Thyroid gland (tissue), 4 donors: Measurements from ENCODE around the gene HLA-DQB2. TPM values are rescaled to one million over a fixed set of nuclear protein-coding genes. Genes with fewer than 3 reads are reported as not detected.
"Not testable (repeated sequence)": the region's sequence is repeated elsewhere in the genome, so short reads cannot be mapped to it uniquely, and the experiment has no call there.

Experiments used
- DNase-seq, 2 donors: peaks; one replicate each; pipeline ENCODE4 v3.0.0-alpha.2; 2019
- H3K27ac ChIP-seq, 3 donors: fragments of 200-600 bp; sonication (generic); 1 replicate in 2 of 3; 2 replicates in 1 of 3; pipeline ENCODE4 v1.5.1; 2016 to 2019; ENCODE audit warnings: mild to moderate bottlenecking in 1 of 3, moderate library complexity in 1 of 3
- H3K27me3 ChIP-seq: fragments of 200-600 bp; sonication (generic); one replicate; pipeline ENCODE4 v1.5.1; 2019
- H3K36me3 ChIP-seq, 2 donors: fragments of 200-600 bp; sonication (generic); one replicate each; pipeline ENCODE4 v1.5.1; 2016 to 2019
- H3K4me1 ChIP-seq, 2 donors: fragments of 200-600 bp; sonication (generic); one replicate each; pipeline ENCODE4 v1.5.1; 2017 to 2019
- H3K4me3 ChIP-seq, 3 donors: fragments of 200-600 bp; sonication (generic); replicated peaks in 1 of 3; 1 replicate in 2 of 3; 2 replicates in 1 of 3; pipeline ENCODE4 v1.5.1; 2016; ENCODE audit warnings: mild to moderate bottlenecking in 1 of 3
- H3K9me3 ChIP-seq: fragments of 200-600 bp; sonication (generic); one replicate; pipeline ENCODE4 v1.5.1; 2017
- POLR2A ChIP-seq, 2 donors: fragments of 450-650 bp; IDR thresholded peaks; one replicate each; pipeline ENCODE4 v1.6.1; 2017; ENCODE audit warnings: antibody characterized with exemption in 2 of 2, mild to moderate bottlenecking in 2 of 2, moderate library complexity in 1 of 2
- WGBS, 2 donors: methylation state at CpG; one replicate each; pipeline ENCODE4 v1.1.5; 2017; 5-methylcytosine and 5-hydroxymethylcytosine counted together
- intact Hi-C: fragments of 100-400 bp; cut with DNase I; formaldehyde crosslinking; loops from one replicate; pipeline ENCODE4 v1.15.1; 2023
- total RNA-seq, 4 donors: library from RNA; depleted of rRNA; stranded (reverse); fragments of >200 nt; gene quantifications; one replicate each; pipeline ENCODE4 v1.2.3, GENCODE V29; 2016
- TF ChIP-seq, protein P1 (sequence below), 6 experiments: fragments of 200-600 bp in 3 of 6; fragments of 450-650 bp in 3 of 6; sonication (generic) in 3 of 6; IDR thresholded peaks; one replicate each; pipeline ENCODE4 v1.5.1; 2016 to 2019; ENCODE audit warnings: antibody characterized with exemption in 6 of 6, mild to moderate bottlenecking in 2 of 6, inconsistent platforms in 1 of 6, moderate library complexity in 1 of 6

The HLA-DQB2 gene
- total RNA-seq, 4 donors from 2014 or later, result 0.22 to 2.6 TPM; not detected in 2

DNA sequence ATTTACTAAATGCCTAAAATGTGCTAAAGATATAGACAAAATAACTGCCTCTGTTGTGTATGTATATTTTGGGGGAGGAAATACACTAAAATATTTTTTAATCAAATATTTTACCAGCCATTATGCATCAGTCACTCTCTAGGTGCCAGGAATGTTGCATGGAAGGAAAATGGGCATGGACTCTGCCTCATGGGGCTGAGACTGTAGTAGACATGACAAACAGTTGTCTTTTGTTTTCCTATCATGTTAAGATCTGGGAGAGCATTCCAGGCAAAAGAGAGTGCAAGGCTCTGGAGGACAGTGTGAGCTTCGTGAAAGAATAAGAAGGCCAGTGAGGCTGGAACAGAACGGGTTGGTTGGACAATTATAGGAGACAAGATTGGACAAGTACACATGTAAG lies 27.0 kb upstream of the HLA-DQB2 start:
- no peak for DNase-seq
- intact Hi-C loops, result loop anchor here (10.0 kb wide), 1 partner anchor 86 kb away; no protein-coding TSS in a partner anchor
- Histone ChIP-seq H3K4me3 (no peak overlapping the region), H3K27ac (no peak overlapping the region), H3K27me3 (no peaks in the 10 kb centered on the region), H3K4me1 (no peaks in the 10 kb centered on the region), H3K9me3 (no peaks in the 10 kb centered on the region), H3K36me3 (no peaks in the 10 kb centered on the region)
- TF ChIP-seq, protein P1, sequence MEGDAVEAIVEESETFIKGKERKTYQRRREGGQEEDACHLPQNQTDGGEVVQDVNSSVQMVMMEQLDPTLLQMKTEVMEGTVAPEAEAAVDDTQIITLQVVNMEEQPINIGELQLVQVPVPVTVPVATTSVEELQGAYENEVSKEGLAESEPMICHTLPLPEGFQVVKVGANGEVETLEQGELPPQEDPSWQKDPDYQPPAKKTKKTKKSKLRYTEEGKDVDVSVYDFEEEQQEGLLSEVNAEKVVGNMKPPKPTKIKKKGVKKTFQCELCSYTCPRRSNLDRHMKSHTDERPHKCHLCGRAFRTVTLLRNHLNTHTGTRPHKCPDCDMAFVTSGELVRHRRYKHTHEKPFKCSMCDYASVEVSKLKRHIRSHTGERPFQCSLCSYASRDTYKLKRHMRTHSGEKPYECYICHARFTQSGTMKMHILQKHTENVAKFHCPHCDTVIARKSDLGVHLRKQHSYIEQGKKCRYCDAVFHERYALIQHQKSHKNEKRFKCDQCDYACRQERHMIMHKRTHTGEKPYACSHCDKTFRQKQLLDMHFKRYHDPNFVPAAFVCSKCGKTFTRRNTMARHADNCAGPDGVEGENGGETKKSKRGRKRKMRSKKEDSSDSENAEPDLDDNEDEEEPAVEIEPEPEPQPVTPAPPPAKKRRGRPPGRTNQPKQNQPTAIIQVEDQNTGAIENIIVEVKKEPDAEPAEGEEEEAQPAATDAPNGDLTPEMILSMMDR (IDR thresholded peaks at IDR 0.05), result no peak
- TF ChIP-seq POLR2A (IDR thresholded peaks at IDR 0.05), result no peak
- 38 to 61% methylated on average over 2 of the region's 2 CpGs for WGBS, 2 donors

DNA sequence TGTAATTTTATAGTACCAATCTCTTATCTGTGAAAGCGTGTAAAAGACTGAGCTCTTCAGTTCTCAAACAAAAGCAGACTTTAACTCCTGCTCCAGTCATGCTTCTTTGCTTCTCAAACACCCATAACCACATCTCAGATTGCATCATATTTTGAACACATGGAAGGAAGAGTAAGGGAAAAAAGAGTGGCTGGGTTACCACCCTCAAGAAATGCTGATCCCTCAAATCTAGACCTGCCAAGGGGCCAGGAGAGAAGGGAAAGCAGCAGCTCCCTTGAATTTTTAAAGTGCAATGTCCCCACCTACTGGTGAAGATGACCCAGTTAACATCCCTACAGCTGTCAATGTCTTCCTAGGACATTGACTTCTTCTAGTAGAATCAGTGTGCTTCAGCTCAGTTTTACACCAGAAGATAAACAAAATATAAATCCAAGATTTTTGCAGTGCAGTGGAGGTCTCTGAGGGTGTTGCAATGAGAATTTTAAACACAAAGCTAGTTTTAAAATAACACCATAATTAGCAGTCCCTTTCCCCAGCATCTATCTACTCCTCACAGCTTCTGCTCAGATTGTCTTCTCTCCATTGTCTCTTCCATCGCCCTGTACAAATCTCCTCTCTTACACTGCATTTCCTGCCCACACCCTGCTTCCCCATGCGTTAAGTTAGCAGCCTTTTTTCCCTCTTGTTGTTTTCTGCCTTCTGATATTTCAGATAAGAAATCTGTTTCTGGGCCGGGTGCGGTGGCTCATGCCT lies 22.6 kb upstream of the HLA-DQB2 start:
- intact Hi-C loops, result no loop called here
- WGBS, 2 donors, result 37 to 49% methylated on average over 5 of the region's 5 CpGs

DNA sequence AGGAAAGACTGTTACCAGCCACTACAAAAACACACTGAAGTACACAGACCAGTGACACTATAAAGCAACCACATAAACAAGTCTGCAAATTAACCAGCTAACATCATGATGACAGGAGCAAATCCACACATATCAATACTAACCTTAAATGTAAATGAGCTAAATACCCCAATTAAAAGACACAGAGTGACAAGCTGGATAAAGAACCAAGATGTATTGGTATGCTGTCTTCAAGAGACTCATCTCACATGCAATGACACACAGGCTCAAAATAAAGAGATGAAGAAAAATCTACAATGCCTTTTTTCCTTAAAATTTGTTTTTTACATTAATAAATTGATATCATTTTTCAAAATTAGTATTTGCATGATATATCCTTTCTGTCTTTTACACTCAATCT lies 19.6 kb upstream of the HLA-DQB2 start:
- H3K4me1 ChIP-seq, H3K27me3 ChIP-seq, H3K27ac ChIP-seq, intact Hi-C loops, DNase-seq, H3K9me3 ChIP-seq, H3K36me3 ChIP-seq, H3K4me3 ChIP-seq: not testable (repeated sequence)

More for the DNA sequence above, 22.6 kb upstream of the HLA-DQB2 start:
- H3K27me3 ChIP-seq, result no peaks in the 10 kb centered on the region
- no peak for TF ChIP-seq POLR2A (IDR thresholded peaks at IDR 0.05)
- TF ChIP-seq, protein P1 (IDR thresholded peaks at IDR 0.05), result peak in 4 of 6 experiments; percentile 22 to 55 (median 48)
- no peak overlapping the region for H3K27ac ChIP-seq
- H3K4me1 ChIP-seq, result no peaks in the 10 kb centered on the region
- peak; percentile 11 to 23 for DNase-seq
- H3K4me3 ChIP-seq, result no peak overlapping the region
- H3K9me3 ChIP-seq, result no peaks in the 10 kb centered on the region
- no peaks in the 10 kb centered on the region for H3K36me3 ChIP-seq

DNA sequence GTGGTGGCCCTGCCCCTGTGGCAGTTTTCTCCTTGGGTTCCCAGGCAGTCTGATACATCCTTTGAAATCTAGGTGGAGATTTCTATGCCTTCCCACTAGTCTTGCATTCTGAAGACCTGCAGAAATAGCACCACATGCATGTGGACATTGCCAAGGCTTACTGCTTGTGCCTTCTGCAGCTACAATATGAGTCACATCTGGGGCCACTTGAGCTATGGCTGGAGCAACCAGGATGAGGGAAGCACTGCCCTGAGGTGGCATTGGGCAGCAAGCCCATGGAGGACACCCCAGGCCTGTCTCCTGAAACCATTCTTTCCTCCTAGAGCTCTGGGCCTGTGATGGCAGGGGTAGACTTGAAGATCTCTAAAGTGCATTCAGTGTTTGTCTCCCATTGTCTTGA lies 15.7 kb upstream of the HLA-DQB2 start:
- no peak overlapping the region for H3K27ac ChIP-seq
- H3K27me3 ChIP-seq, result no peaks in the 10 kb centered on the region
- no peaks in the 10 kb centered on the region for H3K4me1 ChIP-seq
- H3K36me3 ChIP-seq, result no peaks in the 10 kb centered on the region
- no peak overlapping the region for H3K4me3 ChIP-seq
- H3K9me3 ChIP-seq, result no peaks in the 10 kb centered on the region
- no peak for DNase-seq
- TF ChIP-seq, protein P1 (IDR thresholded peaks at IDR 0.05), result no peak
- no peak for TF ChIP-seq POLR2A (IDR thresholded peaks at IDR 0.05)
- intact Hi-C loops, result no loop called here

DNA sequence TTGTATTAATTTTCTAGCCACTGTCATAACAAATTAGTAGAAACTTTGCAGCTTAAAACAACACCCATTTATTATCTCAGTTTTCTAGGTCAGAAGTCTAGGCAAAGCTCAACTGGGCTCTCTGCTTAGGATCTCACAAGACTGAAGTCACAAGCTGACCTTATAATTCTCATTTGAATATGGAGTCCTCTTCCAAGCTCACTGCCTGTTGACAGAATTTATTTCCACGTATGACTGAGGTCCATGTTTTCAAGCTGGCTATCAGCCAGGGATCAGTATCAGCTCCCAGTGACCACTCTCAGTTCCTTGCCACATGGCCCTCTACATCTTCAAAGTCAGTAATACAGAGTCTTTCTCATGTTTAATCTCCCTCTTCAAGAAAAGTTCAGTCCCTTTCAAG lies 11.7 kb upstream of the HLA-DQB2 start:
- no peaks in the 10 kb centered on the region for H3K36me3 ChIP-seq
- DNase-seq, result no peak
- H3K9me3 ChIP-seq, result no peaks in the 10 kb centered on the region
- H3K4me1 ChIP-seq, result no peaks in the 10 kb centered on the region
- WGBS, 2 donors, result 27 to 41% methylated on average over 1 of the region's 1 CpG
- TF ChIP-seq POLR2A (IDR thresholded peaks at IDR 0.05), result no peak
- TF ChIP-seq, protein P1 (IDR thresholded peaks at IDR 0.05), result no peak
- H3K27ac ChIP-seq, result no peak overlapping the region
- intact Hi-C loops, result no loop called here
- H3K4me3 ChIP-seq, result no peak overlapping the region
- H3K27me3 ChIP-seq, result no peaks in the 10 kb centered on the region
